Fibroblast of lung (primary cell): ENCODE data around the gene MACF1. TPM values are rescaled to one million over a fixed set of nuclear protein-coding genes. Genes with fewer than 3 reads are reported as not detected.

ENCODE experiments used
- DNase-seq, 2 donors: peaks; one replicate each; pipeline versions ENCODE4 v3.0.0 to v3.0.0-alpha.2; 2010; ENCODE audit warnings: low read depth in 2 of 2
- H2AFZ ChIP-seq: 2 replicates; pipeline ENCODE4 v1.5.1; 2012; ENCODE audit warnings: low read length, control low read depth, inconsistent platforms
- H3K27ac ChIP-seq: 2 replicates; pipeline ENCODE4 v1.5.1; 2011; ENCODE audit warnings: low read length, control low read depth; ENCODE audit not compliant: insufficient read depth
- H3K27me3 ChIP-seq: 2 replicates; pipeline ENCODE4 v1.5.1; 2011; ENCODE audit warnings: mild to moderate bottlenecking, low read length; ENCODE audit not compliant: control insufficient read depth, insufficient read depth
- H3K36me3 ChIP-seq: 2 replicates; pipeline ENCODE4 v1.5.1; 2011; ENCODE audit warnings: low read length; ENCODE audit not compliant: control insufficient read depth, insufficient read depth
- H3K4me1 ChIP-seq: 2 replicates; pipeline ENCODE4 v1.5.1; 2011; ENCODE audit warnings: low read length; ENCODE audit not compliant: control insufficient read depth, insufficient read depth; ENCODE audit errors: extremely low read depth
- H3K4me2 ChIP-seq: 2 replicates; pipeline ENCODE4 v1.5.1; 2011; ENCODE audit warnings: low read length, control low read depth; ENCODE audit not compliant: insufficient read depth; ENCODE audit errors: extremely low read depth
- H3K4me3 ChIP-seq, 4 experiments: fragments of 200-600 bp in 1 of 4; sonication (generic) in 1 of 4; replicated peaks in 1 of 4; 2 replicates each; pipeline ENCODE4 v1.5.1; 2011 to 2016; ENCODE audit warnings: low read length in 4 of 4, low read depth in 3 of 4, mild to moderate bottlenecking in 3 of 4, control low read depth in 2 of 4, inconsistent platforms in 1 of 4, mixed read lengths in 1 of 4; ENCODE audit not compliant: insufficient read depth in 1 of 4; ENCODE audit errors: control extremely low read depth in 1 of 4
- H3K79me2 ChIP-seq: 2 replicates; pipeline ENCODE4 v1.5.1; 2012; ENCODE audit warnings: mild to moderate bottlenecking, low read length, inconsistent platforms; ENCODE audit not compliant: control insufficient read depth, insufficient read depth
- H3K9ac ChIP-seq: 2 replicates; pipeline ENCODE4 v1.5.1; 2011; ENCODE audit warnings: mild to moderate bottlenecking, low read length, control low read depth; ENCODE audit not compliant: insufficient read depth
- H3K9me3 ChIP-seq: 2 replicates; pipeline ENCODE4 v1.5.1; 2012; ENCODE audit warnings: low read depth, low read length; ENCODE audit not compliant: control insufficient read depth, insufficient read depth
- H4K20me1 ChIP-seq: 2 replicates; pipeline ENCODE4 v1.5.1; 2011; ENCODE audit warnings: low read length; ENCODE audit not compliant: control insufficient read depth, insufficient read depth; ENCODE audit errors: extremely low read depth
- CTCF ChIP-seq, 2 donors: IDR thresholded peaks in 1 of 2; conservative IDR thresholded peaks in 1 of 2; 1 replicate in 1 of 2; 2 replicates in 1 of 2; pipeline ENCODE4 v1.5.1; 2011 to 2012; ENCODE audit warnings: low read length in 2 of 2, control low read depth in 1 of 2, inconsistent platforms in 1 of 2, low read depth in 1 of 2, mild to moderate bottlenecking in 1 of 2
- EZH2 ChIP-seq: IDR thresholded peaks from 2 replicates; pipeline ENCODE4 v1.5.1; 2012; ENCODE audit warnings: low read length, control low read depth, mild to moderate bottlenecking; ENCODE audit errors: missing control alignments
- polyA plus RNA-seq, 2 donors: library from polyadenylated mRNA; depleted of rRNA in 1 of 2; stranded (reverse) in 1 of 2; unstranded in 1 of 2; fragments of >200 nt; gene quantifications; 2 replicates each; pipeline ENCODE4 v1.2.1, GENCODE V29; 2011 to 2012; ENCODE audit warnings: missing spikeins in 1 of 2
- total RNA-seq: library from RNA; depleted of rRNA; stranded (reverse); fragments of >200 nt; gene quantifications from 2 replicates; pipeline ENCODE4 v1.2.1, GENCODE V29; 2014

Gene MACF1
- total and polyA plus RNA-seq, 2 donors (not counting 1 experiment from before 2014, with no cell fraction given), result 178 to 414 TPM

GRCh38 chr1:39528082-39528481 is 323.6 kb downstream of the MACF1 start:
- no peak for DNase-seq
- Histone ChIP-seq H2AFZ (no peak overlapping the region), H3K4me2 (no peak overlapping the region), H3K4me3 (no peak overlapping the region), H3K9me3 (no peaks in the 10 kb centered on the region), H4K20me1 (no peaks in the 10 kb centered on the region), H3K9ac (no peak overlapping the region), H3K4me1 (no peaks in the 10 kb centered on the region), H3K27me3 (no peaks in the 10 kb centered on the region), H3K27ac (no peak overlapping the region), H3K79me2 (no peaks in the 10 kb centered on the region), H3K36me3 (peaks cover 5% of the 10 kb centered on the region)
- TF ChIP-seq EZH2 (no peak), CTCF (conservative IDR thresholded peaks at IDR 0.05 in 1 of 2, IDR thresholded peaks at IDR 0.05 in 1 of 2; ENCODE audit: low read depth in 1 of 2, low read length in 2 of 2) (no peak)

GRCh38 chr1:39529901-39530535 is 325.5 kb downstream of the MACF1 start:
- Histone ChIP-seq H4K20me1 (no peaks in the 10 kb centered on the region), H3K27ac (no peak overlapping the region), H3K36me3 (peaks cover 5% of the 10 kb centered on the region), H2AFZ (no peak overlapping the region), H3K79me2 (no peaks in the 10 kb centered on the region), H3K4me1 (no peaks in the 10 kb centered on the region), H3K9me3 (no peaks in the 10 kb centered on the region), H3K4me3 (no peak overlapping the region), H3K27me3 (no peaks in the 10 kb centered on the region), H3K4me2 (no peak overlapping the region), H3K9ac (no peak overlapping the region)
- TF ChIP-seq EZH2, result no peak
- TF ChIP-seq CTCF (conservative IDR thresholded peaks at IDR 0.05 in 1 of 2, IDR thresholded peaks at IDR 0.05 in 1 of 2; ENCODE audit: low read depth in 1 of 2, low read length in 2 of 2), result no peak
- no peak for DNase-seq

GRCh38 chr1:39531526-39531925 is 327.0 kb downstream of the MACF1 start:
- H3K79me2 ChIP-seq, result no peaks in the 10 kb centered on the region
- H2AFZ ChIP-seq, result no peak overlapping the region

More at GRCh38 chr1:39531526-39531925, 327.0 kb downstream of the MACF1 start:
- no peaks in the 10 kb centered on the region for H3K27me3 ChIP-seq
- H3K4me1 ChIP-seq, result no peaks in the 10 kb centered on the region
- DNase-seq, result no peak
- H3K4me3 ChIP-seq, result no peak overlapping the region
- H3K4me2 ChIP-seq, result no peak overlapping the region
- H4K20me1 ChIP-seq, result no peaks in the 10 kb centered on the region
- no peak overlapping the region for H3K9ac ChIP-seq
- TF ChIP-seq CTCF (conservative IDR thresholded peaks at IDR 0.05 in 1 of 2, IDR thresholded peaks at IDR 0.05 in 1 of 2; ENCODE audit: low read depth in 1 of 2, low read length in 2 of 2) (no peak), EZH2 (no peak)
- no peak overlapping the region for H3K27ac ChIP-seq
- H3K36me3 ChIP-seq, result peaks cover 5% of the 10 kb centered on the region
- H3K9me3 ChIP-seq, result no peaks in the 10 kb centered on the region
